Common myeloid progenitor, CD34-positive (primary cell): ENCODE measurements around the gene AUTS2.

Experiments used
- CTCF ChIA-PET: fragments of 350-600 bp; sonication (Branson Sonifier 250); formaldehyde crosslinking; loops from one replicate; lab custom pipeline; 2021; ENCODE audit warnings: antibody characterized with exemption; lab: Charles Lee
- POLR2A ChIA-PET: fragments of 350-600 bp; sonication (Branson Sonifier 250); formaldehyde crosslinking; loops from one replicate; lab custom pipeline; 2021; ENCODE audit warnings: antibody characterized with exemption; lab: Charles Lee
- DNase-seq, 3 donors: peaks; one replicate each; pipeline versions ENCODE4 v3.0.0 to v3.0.0-alpha.2; 2013
- H3K27ac ChIP-seq, 2 experiments: 1 replicate in 1 of 2; 2 replicates in 1 of 2; pipeline ENCODE4 v1.7.0; 2013; ENCODE audit warnings: inconsistent platforms in 2 of 2, low read length in 2 of 2, mild to moderate bottlenecking in 2 of 2, low read depth in 1 of 2, moderate library complexity in 1 of 2; ENCODE audit not compliant: severe bottlenecking in 2 of 2, insufficient read depth in 1 of 2, poor library complexity in 1 of 2
- H3K27me3 ChIP-seq, 5 experiments: replicated peaks in 2 of 5; 1 replicate in 3 of 5; 2 replicates in 2 of 5; pipeline versions ENCODE4 v1.6.1 to v1.7.0; 2013; ENCODE audit warnings: low read length in 4 of 5, mild to moderate bottlenecking in 2 of 5, moderate library complexity in 2 of 5, inconsistent platforms in 1 of 5; ENCODE audit not compliant: insufficient read depth in 5 of 5, control insufficient read depth in 4 of 5
- H3K36me3 ChIP-seq, 4 experiments: 1 replicate in 2 of 4; 2 replicates in 2 of 4; pipeline versions ENCODE4 v1.6.1 to v1.7.0; 2013; ENCODE audit warnings: low read length in 3 of 4, control low read depth in 1 of 4, mild to moderate bottlenecking in 1 of 4; ENCODE audit not compliant: control insufficient read depth in 4 of 4, insufficient read depth in 4 of 4
- H3K4me1 ChIP-seq, 4 experiments: 1 replicate in 3 of 4; 2 replicates in 1 of 4; pipeline versions ENCODE4 v1.6.1 to v1.7.1; 2013; ENCODE audit warnings: low read length in 3 of 4, mild to moderate bottlenecking in 3 of 4, control low read depth in 1 of 4, inconsistent platforms in 1 of 4, moderate library complexity in 1 of 4; ENCODE audit not compliant: control insufficient read depth in 4 of 4, insufficient read depth in 4 of 4; ENCODE audit errors: control extremely low read depth in 1 of 4
- H3K4me3 ChIP-seq, 7 experiments: 1 replicate in 4 of 7; 2 replicates in 3 of 7; pipeline versions ENCODE4 v1.5.1 to v1.7.0; 2013; ENCODE audit warnings: mild to moderate bottlenecking in 7 of 7, low read length in 6 of 7, moderate library complexity in 6 of 7, inconsistent platforms in 2 of 7, low read depth in 2 of 7, control low read depth in 1 of 7; ENCODE audit not compliant: insufficient read depth in 4 of 7, control insufficient read depth in 1 of 7; ENCODE audit errors: extremely low read depth in 1 of 7
- H3K9me3 ChIP-seq, 5 experiments: 1 replicate in 4 of 5; 2 replicates in 1 of 5; pipeline versions ENCODE4 v1.6.1 to v1.7.1; 2013; ENCODE audit warnings: low read length in 4 of 5, mild to moderate bottlenecking in 2 of 5, inconsistent platforms in 1 of 5, low read depth in 1 of 5, moderate library complexity in 1 of 5; ENCODE audit not compliant: control insufficient read depth in 4 of 5, insufficient read depth in 2 of 5; ENCODE audit errors: control extremely low read depth in 1 of 5
- WGBS: methylation state at CpG from one replicate; pipeline ENCODE4 v1.1.5; 2013; ENCODE audit not compliant: insufficient coverage; 5-methylcytosine and 5-hydroxymethylcytosine counted together

Gene AUTS2

DNA sequence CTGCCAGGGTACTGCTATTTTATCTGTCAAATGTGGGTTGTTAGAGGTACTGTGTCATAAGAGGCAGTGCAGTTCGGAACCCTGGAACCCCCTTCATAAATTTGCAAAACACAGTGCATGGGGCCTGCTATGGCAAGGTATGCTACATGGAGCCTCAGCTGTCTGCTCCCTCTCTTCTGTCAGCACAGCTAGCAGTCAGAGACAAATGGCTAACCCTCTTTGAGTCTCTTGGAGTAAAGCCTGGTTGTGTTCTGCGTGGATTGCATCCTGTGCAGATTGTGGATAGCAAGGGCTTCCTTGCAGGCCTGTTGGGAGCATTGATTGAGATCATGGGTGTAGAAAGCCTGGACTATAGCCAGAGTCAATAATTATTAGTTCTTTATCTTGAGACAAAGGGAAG is 397.8 kb downstream of the AUTS2 start:
- Histone ChIP-seq H3K4me3 (no peak overlapping the region), H3K27me3 (no peaks in the 10 kb centered on the region), H3K4me1 (peaks cover 0 to 3% (median 1%) of the 10 kb centered on the region in 4 experiments), H3K36me3 (no peaks in the 10 kb centered on the region), H3K9me3 (no peaks in the 10 kb centered on the region), H3K27ac (no peak overlapping the region)
- WGBS: 100% methylated on average over 1 of the region's 2 CpGs
- POLR2A ChIA-PET: no interaction called here
- no peak for DNase-seq
- CTCF ChIA-PET: no interaction called here

DNA sequence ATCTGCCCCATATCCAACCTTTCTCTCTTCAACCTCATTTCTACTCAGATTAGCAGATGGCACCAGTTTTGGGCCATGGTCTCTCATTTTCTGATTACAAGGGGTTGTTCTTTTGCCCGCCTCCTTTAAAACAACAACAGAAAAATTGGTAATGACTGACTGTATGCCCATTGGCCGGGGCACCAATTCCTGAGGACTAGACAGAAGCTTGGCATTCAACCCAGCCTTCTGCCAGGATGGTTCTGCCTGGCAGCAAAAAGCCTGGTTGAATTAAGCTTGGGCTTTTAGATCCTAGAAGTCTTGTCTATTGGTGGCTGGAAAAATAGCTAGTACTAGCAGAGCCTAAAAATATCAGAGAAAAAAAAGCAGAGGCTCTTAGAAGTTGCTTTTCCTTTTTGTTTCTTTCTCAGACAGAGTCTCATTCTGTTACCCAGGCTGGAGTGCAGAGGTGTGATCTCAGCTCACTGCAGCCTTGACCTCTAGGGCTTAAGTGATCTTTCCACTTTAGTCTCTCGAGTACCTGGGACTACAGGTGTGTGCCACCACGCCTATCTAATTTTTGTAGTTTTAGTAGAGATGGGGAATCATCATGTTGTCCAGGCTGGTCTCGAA is 402.6 kb downstream of the AUTS2 start:
- no peak overlapping the region for H3K27ac ChIP-seq
- POLR2A ChIA-PET: no interaction called here

DNA sequence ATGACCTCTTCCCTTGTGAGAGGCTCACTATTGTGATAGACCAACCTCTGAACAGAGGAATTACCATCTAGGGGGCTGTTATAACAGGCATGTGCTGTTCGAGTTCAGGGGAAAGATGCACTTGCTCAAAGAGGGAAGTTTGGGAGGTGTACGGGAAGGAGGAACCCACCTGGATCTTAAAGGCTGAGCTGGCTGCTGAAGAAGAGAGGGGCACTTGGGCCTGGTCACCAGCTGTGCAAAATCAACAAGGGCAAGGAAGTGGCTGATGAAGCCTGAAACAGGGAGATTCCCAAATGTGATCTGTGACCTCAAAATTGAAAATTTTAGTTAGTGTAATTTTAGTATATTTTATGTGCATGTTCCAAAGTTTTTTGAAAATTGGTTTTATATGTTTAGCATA is 407.2 kb downstream of the AUTS2 start:
- no peaks in the 10 kb centered on the region for H3K27me3 ChIP-seq
- ChIA-PET POLR2A (no interaction called here), CTCF (interaction anchor here (1.1 kb wide), 1 partner anchor 14 kb away, joined by 3 read pairs; no protein-coding TSS in a partner anchor)
- H3K27ac ChIP-seq: no peak overlapping the region
- peak overlapping the region in 1 of 7 experiments; percentile 53 for H3K4me3 ChIP-seq
- peaks cover 16 to 25% (median 21%) of the 10 kb centered on the region in 4 experiments for H3K4me1 ChIP-seq
- DNase-seq: peak in 2 of 3 donors; percentile 43 to 56
- H3K36me3 ChIP-seq: no peaks in the 10 kb centered on the region
- WGBS: 26% methylated on average over 2 of the region's 2 CpGs
- no peaks in the 10 kb centered on the region for H3K9me3 ChIP-seq

More for the DNA sequence above, 402.6 kb downstream of the AUTS2 start:
- H3K4me1 ChIP-seq: peaks cover 5 to 11% (median 9%) of the 10 kb centered on the region in 4 experiments
- H3K9me3 ChIP-seq: no peaks in the 10 kb centered on the region
- CTCF ChIA-PET: interaction anchor here (0.6 kb wide), 1 partner anchor 34 kb away, joined by 3 read pairs; no protein-coding TSS in a partner anchor
- H3K36me3 ChIP-seq: no peaks in the 10 kb centered on the region
- no peaks in the 10 kb centered on the region for H3K27me3 ChIP-seq
- 90% methylated on average over 3 of the region's 5 CpGs for WGBS
- no peak overlapping the region for H3K4me3 ChIP-seq
- DNase-seq: no peak

DNA sequence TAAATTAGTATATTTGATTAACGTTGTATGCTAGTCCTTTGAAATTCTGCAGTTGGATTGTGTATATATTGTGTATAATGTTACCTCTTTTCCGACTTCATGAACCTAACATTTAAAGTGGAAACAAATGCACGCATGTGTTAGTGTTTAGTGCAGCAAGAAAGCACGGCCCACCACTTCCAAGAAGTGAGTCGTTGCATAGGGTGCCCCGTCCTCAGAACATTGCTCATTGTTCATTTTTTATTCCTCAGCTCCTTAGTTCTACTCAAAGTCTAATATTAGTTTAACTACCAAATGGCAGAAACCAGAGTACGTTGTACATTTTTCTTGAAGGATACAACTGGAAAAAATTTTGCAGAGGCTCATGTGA is 407.6 kb downstream of the AUTS2 start:
- H3K27ac ChIP-seq: no peak overlapping the region
- peak overlapping the region in 6 of 7 experiments; percentile 12 to 63 (median 39) for H3K4me3 ChIP-seq
- no peaks in the 10 kb centered on the region for H3K27me3 ChIP-seq
- peaks cover 16 to 25% (median 21%) of the 10 kb centered on the region in 4 experiments for H3K4me1 ChIP-seq
- no peaks in the 10 kb centered on the region for H3K9me3 ChIP-seq
- ChIA-PET CTCF (interaction anchor here (1.1 to 1.2 kb wide), 2 partner anchors 13 to 15 kb away, joined by 3 to 5 read pairs; no protein-coding TSS in a partner anchor), POLR2A (no interaction called here)
- no peaks in the 10 kb centered on the region for H3K36me3 ChIP-seq
- no peak for DNase-seq
- WGBS: 36% methylated on average over 5 of the region's 7 CpGs

DNA sequence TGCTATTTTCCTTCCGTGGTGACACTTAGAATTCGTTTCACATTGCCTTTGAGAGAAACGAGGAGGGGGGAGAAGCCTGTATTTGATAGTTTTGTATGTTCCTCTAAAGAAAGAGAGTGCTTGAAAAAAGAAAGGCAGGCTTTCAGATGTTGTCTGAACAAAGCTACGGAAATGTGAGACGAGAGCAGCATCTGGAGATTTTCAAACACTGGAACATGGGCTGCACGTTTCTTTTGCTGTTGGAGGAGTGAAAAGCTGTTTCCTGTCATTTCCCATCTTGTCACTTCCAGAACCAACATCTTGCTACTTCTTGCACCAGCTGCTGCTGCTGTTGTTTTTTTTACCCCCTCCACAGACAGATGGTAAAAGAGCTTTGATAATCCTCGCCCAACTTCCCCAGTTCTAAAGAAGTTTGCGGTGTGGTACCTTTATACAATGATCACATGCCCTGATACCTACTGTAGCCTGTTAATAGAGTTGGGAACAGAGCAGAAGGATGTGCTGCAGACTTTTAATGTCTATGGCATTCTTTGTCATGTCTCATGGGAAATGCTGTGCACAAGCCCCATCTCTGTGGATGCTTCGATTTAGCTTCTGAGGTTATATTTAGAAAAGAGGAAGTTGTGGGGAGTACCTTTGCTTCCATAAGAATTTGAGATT is 408.1 kb downstream of the AUTS2 start:
- Histone ChIP-seq H3K4me3 (peak overlapping the region in 6 of 7 experiments; percentile 12 to 63 (median 39)), H3K27ac (no peak overlapping the region), H3K27me3 (no peaks in the 10 kb centered on the region), H3K9me3 (no peaks in the 10 kb centered on the region), H3K36me3 (no peaks in the 10 kb centered on the region), H3K4me1 (peaks cover 16 to 25% (median 21%) of the 10 kb centered on the region in 4 experiments)
- 0% methylated on average over 7 of the region's 9 CpGs for WGBS
- ChIA-PET CTCF (interaction anchor here (0.6 to 1.2 kb wide), 3 partner anchors 14 to 824 kb away, joined by 3 to 5 read pairs (median 3); no protein-coding TSS in a partner anchor), POLR2A (no interaction called here)
- peak; percentile 60 to 97 (median 95) for DNase-seq

DNA sequence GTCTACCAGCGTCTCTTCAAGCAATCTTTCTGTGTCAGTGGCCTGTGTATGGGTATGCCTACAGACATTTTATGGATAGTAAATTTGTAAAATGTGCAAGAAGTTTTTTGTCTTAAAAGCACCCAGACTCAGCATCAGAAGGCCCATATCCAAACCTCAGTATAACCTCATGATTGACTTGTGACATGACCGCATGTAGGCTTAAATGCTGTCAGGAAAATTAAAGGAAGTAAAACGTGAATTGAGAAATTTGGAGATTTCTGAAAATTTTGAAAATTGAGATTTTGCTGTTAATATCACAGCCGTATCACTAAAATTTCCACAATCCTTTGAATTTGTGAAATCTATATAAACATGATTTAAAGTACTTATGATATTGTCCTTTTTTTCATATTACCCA is 410.2 kb downstream of the AUTS2 start:
- Histone ChIP-seq H3K4me1 (peaks cover 16 to 25% (median 21%) of the 10 kb centered on the region in 4 experiments), H3K27ac (no peak overlapping the region), H3K4me3 (no peak overlapping the region), H3K36me3 (no peaks in the 10 kb centered on the region), H3K9me3 (no peaks in the 10 kb centered on the region), H3K27me3 (no peaks in the 10 kb centered on the region)
- ChIA-PET CTCF (no interaction called here), POLR2A (no interaction called here)
- WGBS: no CpG with 5 or more reads among the region's 4 CpGs
- DNase-seq: no peak
